Type B pancreatic cell (in vitro differentiated cells): ENCODE data around the gene PIWIL1. TPM values are rescaled to one million over a fixed set of nuclear protein-coding genes. Genes with fewer than 3 reads are reported as not detected.

Experiments used
- DNase-seq: peaks from one replicate; pipeline ENCODE4 v3.0.0; 2021; ENCODE audit warnings: mixed read lengths; ENCODE audit not compliant: unreplicated experiment; ENCODE audit errors: extremely low spot score
- H3K27ac Mint-ChIP-seq: 2 replicates; pipeline ENCODE4 v1.8.0; 2021; ENCODE audit warnings: mild to moderate bottlenecking, mixed read lengths
- H3K27me3 Mint-ChIP-seq: 2 replicates; pipeline ENCODE4 v1.8.0; 2021; ENCODE audit warnings: mixed read lengths
- H3K36me3 Mint-ChIP-seq: 2 replicates; pipeline ENCODE4 v1.8.0; 2021; ENCODE audit warnings: mixed read lengths
- H3K4me1 Mint-ChIP-seq: one replicate; pipeline ENCODE4 v1.8.0; 2021; ENCODE audit warnings: mixed read lengths; ENCODE audit not compliant: unreplicated experiment
- H3K4me3 Mint-ChIP-seq: 2 replicates; pipeline ENCODE4 v1.8.0; 2021; ENCODE audit warnings: mild to moderate bottlenecking, mixed read lengths
- H3K9me3 Mint-ChIP-seq: 2 replicates; pipeline ENCODE4 v1.8.0; 2021; ENCODE audit warnings: mixed read lengths
- total RNA-seq: library from RNA; stranded (reverse); gene quantifications from 2 replicates; pipeline ENCODE4 v1.2.1, GENCODE V29; 2021; ENCODE audit warnings: low replicate concordance
- TF ChIP-seq, protein P1 (sequence below): fragments of 200-600 bp; sonication (generic); conservative IDR thresholded peaks from 2 replicates; pipeline ENCODE4 v1.5.0; 2021; ENCODE audit warnings: antibody characterized with exemption, mild to moderate bottlenecking

Gene PIWIL1
- total RNA-seq, 1 donor from 2014 or later: not detected

DNA sequence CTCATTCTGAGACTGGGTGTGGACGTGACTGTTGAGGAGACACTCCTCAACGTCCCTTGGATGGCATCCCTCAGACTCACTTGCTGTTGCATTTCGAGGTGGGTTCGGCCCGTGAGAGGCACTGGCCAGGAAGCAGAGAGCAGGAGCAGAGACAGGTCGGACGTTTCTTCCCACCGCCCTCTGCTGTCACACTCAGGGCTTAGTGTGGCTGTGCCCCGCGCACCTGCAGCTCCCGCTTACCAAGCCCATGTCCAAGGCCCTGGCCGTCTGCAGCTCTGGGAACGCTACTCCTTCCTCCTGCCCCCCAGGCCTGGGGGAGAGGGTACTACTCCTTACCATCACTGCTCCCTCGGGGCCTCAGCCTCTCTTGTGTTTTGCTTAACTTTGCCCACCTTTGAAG is 29.8 kb upstream of the PIWIL1 start:
- TF ChIP-seq, protein P1, sequence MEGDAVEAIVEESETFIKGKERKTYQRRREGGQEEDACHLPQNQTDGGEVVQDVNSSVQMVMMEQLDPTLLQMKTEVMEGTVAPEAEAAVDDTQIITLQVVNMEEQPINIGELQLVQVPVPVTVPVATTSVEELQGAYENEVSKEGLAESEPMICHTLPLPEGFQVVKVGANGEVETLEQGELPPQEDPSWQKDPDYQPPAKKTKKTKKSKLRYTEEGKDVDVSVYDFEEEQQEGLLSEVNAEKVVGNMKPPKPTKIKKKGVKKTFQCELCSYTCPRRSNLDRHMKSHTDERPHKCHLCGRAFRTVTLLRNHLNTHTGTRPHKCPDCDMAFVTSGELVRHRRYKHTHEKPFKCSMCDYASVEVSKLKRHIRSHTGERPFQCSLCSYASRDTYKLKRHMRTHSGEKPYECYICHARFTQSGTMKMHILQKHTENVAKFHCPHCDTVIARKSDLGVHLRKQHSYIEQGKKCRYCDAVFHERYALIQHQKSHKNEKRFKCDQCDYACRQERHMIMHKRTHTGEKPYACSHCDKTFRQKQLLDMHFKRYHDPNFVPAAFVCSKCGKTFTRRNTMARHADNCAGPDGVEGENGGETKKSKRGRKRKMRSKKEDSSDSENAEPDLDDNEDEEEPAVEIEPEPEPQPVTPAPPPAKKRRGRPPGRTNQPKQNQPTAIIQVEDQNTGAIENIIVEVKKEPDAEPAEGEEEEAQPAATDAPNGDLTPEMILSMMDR: no peak
- H3K4me1 Mint-ChIP-seq: no peaks in the 10 kb centered on the region
- H3K36me3 Mint-ChIP-seq: no peaks in the 10 kb centered on the region
- no peak for DNase-seq
- H3K4me3 Mint-ChIP-seq: no peak overlapping the region
- H3K27ac Mint-ChIP-seq: no peak overlapping the region
- no peaks in the 10 kb centered on the region for H3K9me3 Mint-ChIP-seq
- peaks cover 50% of the 10 kb centered on the region for H3K27me3 Mint-ChIP-seq

DNA sequence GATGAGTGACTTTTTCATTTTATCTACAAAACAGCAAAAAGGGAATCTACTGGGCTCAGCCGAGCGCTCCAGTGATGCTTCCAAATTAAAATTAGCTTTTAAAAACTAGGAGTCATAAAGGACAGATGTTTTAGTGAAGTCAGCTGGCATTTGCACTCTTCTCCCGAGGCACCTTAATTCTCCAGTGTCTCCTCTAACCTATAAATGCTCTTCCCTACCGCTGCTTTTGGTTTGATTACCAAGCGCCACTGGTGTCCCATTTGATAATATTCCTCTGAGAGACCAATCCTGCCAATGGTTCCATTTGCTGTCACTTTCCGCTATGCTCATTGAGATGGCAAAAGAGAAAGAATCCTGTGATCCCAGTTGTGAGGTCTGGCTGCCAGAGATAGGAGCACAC is 29.3 kb upstream of the PIWIL1 start:
- Mint-ChIP-seq H3K27me3 (peaks cover 47% of the 10 kb centered on the region), H3K9me3 (no peaks in the 10 kb centered on the region), H3K4me3 (no peak overlapping the region), H3K27ac (no peak overlapping the region), H3K4me1 (no peaks in the 10 kb centered on the region), H3K36me3 (no peaks in the 10 kb centered on the region)
- no peak for DNase-seq
- TF ChIP-seq, protein P1: no peak

DNA sequence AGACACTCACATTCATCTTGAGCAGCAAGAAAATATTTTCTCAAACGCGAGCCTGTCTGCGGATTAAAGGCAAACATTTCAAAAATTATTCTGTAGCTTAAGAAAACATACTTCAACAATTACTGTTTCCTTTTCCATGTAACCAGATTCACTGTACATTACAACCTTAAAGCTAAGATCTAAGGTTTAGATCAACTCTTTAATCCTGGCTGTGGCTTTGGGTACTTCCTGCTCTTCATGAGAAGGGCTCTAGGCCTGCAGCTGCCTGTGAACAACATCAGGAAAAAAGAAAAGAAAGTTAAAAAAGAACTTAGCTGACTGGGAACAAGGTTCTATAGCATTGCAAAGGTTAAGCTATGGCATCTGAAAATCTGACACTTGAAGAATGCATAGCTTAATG is 21.4 kb upstream of the PIWIL1 start:
- H3K4me1 Mint-ChIP-seq: peaks cover 22% of the 10 kb centered on the region
- no peak for DNase-seq
- H3K4me3 Mint-ChIP-seq: no peak overlapping the region
- H3K27me3 Mint-ChIP-seq: peaks cover 33% of the 10 kb centered on the region
- TF ChIP-seq, protein P1: peak; percentile 42
- no peaks in the 10 kb centered on the region for H3K9me3 Mint-ChIP-seq
- no peak overlapping the region for H3K27ac Mint-ChIP-seq
- no peaks in the 10 kb centered on the region for H3K36me3 Mint-ChIP-seq

DNA sequence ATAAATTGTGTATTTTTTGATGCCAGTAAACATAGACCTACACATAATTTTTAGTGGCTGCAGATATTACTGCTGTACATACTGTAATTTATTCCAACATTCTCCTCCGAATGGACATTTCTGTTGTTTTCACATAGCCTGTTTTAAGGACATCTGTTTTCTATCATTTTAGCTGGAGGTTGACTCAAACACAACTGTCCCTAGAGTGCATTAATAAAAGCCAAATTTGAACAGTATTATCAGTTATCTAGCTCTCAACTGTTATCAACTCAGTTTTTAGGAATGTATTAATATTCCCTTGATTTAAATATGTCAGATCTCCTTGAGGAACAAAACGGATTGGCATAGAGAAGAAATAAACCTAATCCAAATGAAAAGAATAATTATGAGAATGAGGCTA is 17.2 kb upstream of the PIWIL1 start:
- H3K4me1 Mint-ChIP-seq: peaks cover 22% of the 10 kb centered on the region
- peaks cover 46% of the 10 kb centered on the region for H3K27me3 Mint-ChIP-seq
- no peak for DNase-seq
- TF ChIP-seq, protein P1: no peak
- H3K27ac Mint-ChIP-seq: no peak overlapping the region
- H3K9me3 Mint-ChIP-seq: no peaks in the 10 kb centered on the region
- H3K4me3 Mint-ChIP-seq: no peak overlapping the region
- no peaks in the 10 kb centered on the region for H3K36me3 Mint-ChIP-seq

DNA sequence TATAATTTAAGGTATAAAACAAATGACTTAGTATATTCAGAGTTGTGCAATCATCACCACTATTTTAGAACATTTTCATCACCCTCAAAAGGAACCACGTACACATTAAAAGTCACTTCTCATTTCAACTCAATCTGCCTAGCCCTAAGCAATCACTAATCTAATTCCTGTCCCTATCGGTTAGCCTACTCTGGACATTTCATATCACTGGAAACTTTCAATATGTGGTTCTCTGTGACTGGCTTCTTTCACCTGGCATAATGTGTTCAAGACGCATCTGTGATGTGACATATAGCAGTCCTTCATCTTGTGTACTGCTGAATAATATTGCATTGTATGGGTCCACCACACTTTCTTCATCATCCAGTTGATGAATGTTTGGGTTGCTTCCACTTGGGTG is 15.4 kb upstream of the PIWIL1 start:
- no peaks in the 10 kb centered on the region for H3K9me3 Mint-ChIP-seq
- TF ChIP-seq, protein P1: no peak
- no peak overlapping the region for H3K27ac Mint-ChIP-seq
- no peaks in the 10 kb centered on the region for H3K36me3 Mint-ChIP-seq
- H3K4me1 Mint-ChIP-seq: peaks cover 15% of the 10 kb centered on the region
- no peak overlapping the region for H3K4me3 Mint-ChIP-seq
- DNase-seq: no peak
- H3K27me3 Mint-ChIP-seq: peaks cover 48% of the 10 kb centered on the region

DNA sequence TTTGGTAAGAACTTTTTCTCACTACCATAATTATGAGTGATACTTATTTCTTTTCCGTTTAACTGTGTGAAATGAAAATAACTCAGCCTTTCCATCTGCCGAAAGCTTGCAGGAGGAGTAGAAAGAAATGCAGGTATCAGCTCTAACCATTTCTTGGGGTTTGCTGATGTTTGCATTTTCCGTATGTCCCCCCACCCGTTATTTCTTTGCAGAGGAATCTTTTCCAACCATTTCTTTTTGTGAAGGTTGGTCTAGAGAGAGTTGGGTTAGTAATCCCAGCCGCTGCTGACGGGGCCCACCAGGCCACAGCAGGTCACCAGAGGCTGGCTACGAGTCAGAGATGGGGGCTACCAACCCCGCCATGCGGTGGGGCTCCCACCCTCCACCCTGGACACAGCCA is 7.0 kb upstream of the PIWIL1 start:
- H3K36me3 Mint-ChIP-seq: no peaks in the 10 kb centered on the region
- H3K4me3 Mint-ChIP-seq: no peak overlapping the region
- no peaks in the 10 kb centered on the region for H3K9me3 Mint-ChIP-seq
- DNase-seq: no peak
- TF ChIP-seq, protein P1: no peak
- H3K27me3 Mint-ChIP-seq: peaks cover 64% of the 10 kb centered on the region
- H3K4me1 Mint-ChIP-seq: peaks cover 4% of the 10 kb centered on the region
- no peak overlapping the region for H3K27ac Mint-ChIP-seq
